Tibial nerve (tissue), 4 donors: ENCODE data around the gene SERPINA3.

Source experiments
- CTCF ChIP-seq, 5 experiments: fragments of 200-600 bp in 3 of 5; fragments of 450-650 bp in 2 of 5; sonication (generic) in 3 of 5; IDR thresholded peaks; one replicate each; pipeline ENCODE4 v1.5.1; 2016 to 2019; ENCODE audit warnings: antibody characterized with exemption in 5 of 5, mild to moderate bottlenecking in 3 of 5, moderate library complexity in 2 of 5
- EP300 ChIP-seq, 2 donors: sonication (generic); formaldehyde crosslinking; IDR thresholded peaks; one replicate each; pipeline ENCODE4 v1.6.1; 2017; ENCODE audit warnings: antibody characterized with exemption in 2 of 2, mild to moderate bottlenecking in 1 of 2
- POLR2A ChIP-seq, 2 donors: fragments of 450-650 bp; IDR thresholded peaks; one replicate each; pipeline ENCODE4 v1.6.1; 2017; ENCODE audit warnings: antibody characterized with exemption in 2 of 2, mild to moderate bottlenecking in 2 of 2, moderate library complexity in 2 of 2

- TF ChIP-seq CTCF (IDR thresholded peaks at IDR 0.05): no peak
- no peak for TF ChIP-seq POLR2A (IDR thresholded peaks at IDR 0.05)
- no peak for TF ChIP-seq EP300 (IDR thresholded peaks at IDR 0.05)
Observed at GRCh38 chr14:94659901-94660300, 47.7 kb downstream of the SERPINA3 start.
